COR-L47 (cell line): Measurements from ENCODE around the gene POC1A.

Experiments
- DNase-seq: peaks from one replicate; lab custom pipeline; 2025; lab: John Stamatoyannopoulos, UW

The POC1A gene

DNA sequence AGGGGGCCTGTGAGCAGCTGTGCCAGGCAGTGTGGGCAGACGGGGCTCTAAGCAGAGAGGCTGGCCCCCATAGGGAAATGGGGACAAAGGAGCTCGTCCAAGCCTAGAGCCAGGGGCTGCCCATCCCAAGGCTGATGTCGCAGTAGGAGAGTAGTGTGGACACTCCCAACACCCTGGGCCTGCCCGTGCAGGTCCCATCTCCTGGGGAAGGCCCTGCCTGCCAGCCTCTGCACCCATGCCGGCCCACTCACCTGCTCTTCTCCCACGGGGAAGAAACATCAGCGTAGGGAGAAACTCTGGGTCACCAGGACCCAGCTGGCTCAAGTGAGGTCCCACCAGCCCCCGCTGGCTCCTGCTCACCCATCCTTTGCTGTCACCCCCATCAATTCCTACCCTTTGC is 87.2 kb downstream of the POC1A start:
- no peak for DNase-seq

DNA sequence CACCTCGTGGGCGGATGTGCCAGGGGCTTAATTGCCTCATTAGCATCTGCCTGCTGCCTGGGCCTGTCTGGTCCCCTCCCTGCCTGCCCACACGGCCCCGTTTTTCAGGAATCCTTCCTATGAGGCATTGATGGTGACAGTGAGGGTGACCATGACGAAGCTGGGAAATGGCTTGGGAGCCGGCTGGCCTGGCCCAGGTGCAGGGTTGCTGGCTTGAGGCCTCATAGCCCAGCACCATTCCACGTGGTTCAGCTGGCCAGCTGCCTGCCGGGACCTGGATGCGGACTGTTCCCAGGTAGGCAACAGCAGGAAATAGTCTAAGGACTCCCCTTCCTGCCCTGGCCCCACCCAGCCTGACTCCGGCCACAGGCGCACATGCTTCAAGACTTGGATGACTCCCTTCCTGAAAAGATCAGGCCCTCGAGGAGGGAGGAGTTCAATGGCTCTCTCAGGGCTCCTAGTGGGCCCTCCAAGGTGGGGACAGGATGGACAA is 88.9 kb downstream of the POC1A start:
- DNase-seq: no peak

DNA sequence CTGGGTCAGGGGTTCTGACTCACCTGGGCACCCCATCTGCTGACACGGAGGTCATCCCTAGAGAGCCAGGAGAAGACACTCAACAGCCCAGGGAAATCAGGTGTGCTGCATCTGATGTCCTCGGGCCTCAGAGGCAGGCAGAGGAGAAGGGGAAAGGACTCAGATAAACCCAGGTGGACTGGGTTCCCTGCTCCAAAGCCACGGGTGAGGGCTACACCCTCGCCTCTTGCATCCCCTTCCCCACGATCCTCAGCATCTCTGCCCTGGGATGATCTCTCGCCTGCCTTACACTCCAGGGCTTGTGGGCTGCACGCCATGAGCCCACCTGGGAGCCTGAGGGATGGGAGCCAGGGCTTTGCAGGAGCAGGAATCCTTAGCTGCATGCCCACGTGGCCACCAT is 89.7 kb downstream of the POC1A start:
- DNase-seq: no peak

DNA sequence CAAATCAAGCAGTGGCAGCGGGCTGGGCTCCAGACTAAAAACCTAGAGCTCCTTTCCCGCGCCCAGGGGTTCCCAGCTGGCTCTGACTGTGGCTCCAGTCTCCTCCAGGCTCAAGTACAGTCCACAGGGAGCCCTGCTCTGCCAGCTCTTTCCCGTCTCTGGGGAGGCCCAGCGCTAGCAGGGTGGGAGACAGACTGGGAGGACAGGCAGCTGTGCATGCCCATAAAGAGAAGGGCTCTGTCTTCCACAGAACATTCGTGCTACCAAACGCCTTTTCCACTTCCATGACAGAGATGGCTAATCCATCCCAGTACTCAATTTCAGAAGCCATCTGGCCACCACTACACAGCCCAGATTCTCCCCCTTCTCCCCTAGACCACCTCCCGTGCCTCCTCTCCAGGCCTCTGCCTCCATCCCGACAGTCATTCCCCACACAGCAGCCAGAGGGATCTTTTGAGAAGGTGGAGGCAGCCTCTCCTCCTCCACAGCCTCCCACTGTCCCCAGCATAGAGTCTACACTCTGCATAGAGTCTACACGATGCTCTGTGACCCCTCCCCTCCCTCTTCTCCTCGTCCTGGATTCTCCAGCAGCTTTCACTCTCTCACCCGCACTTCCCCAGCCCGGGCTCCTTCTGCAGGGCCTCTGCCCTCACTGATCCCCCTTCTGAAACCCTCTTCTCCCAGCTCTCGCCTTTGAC is 91.0 kb downstream of the POC1A start:
- DNase-seq: no peak

DNA sequence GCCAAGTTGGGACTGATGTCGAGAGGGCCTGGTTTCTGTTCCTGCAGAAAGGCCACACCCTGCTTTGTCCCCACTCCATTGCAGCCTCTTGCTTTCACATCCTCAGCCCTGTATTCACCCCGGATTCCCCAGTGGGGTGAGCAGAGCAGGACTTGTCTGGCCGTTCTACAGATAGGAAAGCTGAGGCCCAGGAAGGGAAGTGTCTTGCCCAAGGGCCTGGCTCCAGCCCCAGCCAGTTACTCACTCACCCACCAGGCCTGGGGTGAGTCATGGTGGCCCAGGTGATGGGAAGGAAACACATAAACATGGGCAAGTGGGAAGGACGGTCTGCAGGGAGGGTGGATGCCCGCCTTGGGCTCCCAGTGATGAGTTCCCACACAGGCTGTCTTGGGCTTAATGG is 91.7 kb downstream of the POC1A start:
- DNase-seq: no peak

DNA sequence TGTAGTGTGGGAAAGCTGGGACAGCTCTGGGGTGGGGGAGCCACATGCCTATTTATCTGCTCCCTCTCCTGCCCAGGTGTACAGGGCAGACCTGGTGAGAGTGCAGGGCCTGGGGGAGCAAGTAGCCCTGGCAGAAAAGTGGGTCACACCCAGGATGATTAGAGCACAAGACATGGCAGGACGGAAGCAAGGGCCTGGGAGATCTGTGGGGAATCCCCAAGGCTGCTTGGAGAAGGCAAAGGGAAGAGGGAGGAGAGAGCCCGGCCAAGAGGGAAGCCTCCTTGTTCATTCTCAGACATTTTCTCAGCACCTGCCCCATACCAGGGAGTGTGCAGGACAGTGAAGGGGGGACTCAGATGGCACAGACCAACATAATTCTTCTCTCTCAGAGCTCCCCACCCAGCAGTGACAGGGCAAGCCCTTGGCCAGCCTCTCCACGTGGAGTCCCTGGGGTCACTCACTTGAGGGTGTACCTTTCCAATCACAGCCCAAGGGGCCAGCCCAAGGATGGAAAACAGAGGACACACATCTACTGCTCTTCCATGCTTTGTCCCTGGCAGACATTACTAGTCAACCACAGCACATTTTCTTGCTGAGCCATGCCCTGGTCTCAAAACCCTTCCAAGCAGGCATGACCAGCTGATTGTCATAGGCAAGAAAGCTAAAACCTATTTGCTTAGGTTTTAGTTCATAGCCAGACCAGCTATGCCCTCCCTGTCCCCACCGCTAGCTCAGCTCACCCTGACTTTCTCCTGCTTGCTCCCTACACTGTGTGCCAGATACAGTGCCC is 92.9 kb downstream of the POC1A start:
- no peak for DNase-seq

DNA sequence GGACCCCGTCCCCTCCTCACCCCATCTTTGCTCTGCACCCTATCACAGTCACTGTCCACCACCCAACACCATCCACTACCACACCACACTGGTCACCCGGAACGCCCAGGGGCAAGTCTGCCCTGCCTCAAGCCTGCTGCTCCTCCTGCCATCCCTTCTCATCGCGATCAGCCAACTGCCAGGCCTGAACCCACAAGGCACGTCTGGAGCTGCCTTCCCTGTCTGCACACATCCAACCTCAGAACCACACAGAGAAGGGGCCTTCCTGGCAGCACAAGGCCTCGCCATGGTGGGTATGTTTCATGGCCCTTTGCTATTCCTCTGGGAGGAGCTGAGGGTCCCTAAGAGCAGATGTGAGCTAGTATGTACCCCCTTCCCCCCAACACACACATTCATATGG is 94.4 kb downstream of the POC1A start:
- no peak for DNase-seq

DNA sequence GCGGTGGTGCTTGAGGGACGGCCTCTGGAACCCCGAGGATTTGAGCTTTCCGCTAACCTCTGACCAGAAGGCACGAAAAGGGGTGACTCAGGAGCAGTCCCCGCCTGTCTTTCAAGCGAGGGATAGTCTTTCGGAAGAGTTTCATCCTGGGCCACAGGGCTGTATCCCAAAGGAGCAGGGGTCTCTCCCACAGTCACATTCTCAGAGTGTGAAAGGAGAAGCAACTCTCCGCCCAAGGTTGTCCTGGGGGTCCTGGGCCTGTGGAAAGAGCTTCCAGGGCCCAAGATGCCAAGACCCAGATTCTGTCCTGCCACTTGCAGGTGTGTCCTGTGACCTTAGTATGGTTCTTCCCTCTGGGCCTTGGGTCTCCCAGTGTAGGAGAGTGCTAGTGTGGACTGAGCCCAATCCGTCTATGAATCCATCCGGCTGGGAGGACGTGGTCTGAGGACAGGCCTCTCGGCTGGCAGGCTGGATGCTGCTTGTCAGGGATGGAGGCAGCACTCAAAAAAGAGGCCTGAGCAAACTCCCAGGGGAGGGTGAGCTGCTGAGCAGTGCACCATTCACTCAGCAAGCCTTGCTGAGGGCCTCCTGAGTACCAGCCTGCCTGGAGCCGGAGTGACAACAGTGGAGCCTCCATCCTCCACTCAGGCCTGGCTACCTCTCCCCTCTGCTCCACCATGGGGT is 96.3 kb downstream of the POC1A start:
- DNase-seq: no peak

DNA sequence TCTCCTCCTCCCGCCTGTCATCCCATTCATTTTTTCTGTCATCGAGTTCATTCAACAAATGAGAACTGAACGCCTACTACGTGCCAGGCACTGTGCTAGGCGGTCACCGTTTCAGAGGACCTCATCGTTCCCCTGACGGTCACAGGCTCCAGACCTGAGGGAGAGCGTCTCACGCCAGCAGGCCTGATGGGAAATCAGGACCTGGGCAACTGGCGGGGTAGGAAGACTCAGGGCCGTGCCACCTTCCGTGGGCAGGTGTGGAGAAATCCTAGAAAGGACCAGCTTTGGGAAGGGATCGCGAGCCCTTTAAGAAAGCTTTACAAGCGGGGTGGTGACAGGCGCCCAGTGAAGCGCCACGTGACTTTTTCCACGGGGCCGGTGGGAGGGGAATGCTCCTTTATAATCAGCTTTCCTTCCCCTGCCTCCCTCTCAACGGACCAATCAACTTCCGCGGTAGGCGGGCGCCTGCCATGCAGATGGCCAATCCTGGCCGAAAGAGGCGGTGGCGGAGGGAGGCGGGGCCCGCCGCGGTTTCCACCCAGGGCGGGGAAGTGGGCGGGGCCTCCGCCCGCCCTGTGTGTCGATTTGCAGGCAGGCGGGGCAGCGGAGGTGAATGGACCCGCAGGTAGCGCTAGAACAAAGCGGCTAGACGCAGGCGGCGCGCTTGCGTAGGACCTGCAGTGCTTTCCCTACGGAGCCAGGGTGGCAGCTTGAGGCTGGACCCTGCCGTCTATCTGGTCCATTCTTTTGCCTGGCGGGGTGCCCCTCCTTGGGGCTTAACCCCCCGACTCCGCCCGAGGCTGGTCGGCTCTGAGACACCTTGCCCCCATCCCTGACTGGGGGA is 97.0 kb downstream of the POC1A start:
- DNase-seq: peak; percentile 91

DNA sequence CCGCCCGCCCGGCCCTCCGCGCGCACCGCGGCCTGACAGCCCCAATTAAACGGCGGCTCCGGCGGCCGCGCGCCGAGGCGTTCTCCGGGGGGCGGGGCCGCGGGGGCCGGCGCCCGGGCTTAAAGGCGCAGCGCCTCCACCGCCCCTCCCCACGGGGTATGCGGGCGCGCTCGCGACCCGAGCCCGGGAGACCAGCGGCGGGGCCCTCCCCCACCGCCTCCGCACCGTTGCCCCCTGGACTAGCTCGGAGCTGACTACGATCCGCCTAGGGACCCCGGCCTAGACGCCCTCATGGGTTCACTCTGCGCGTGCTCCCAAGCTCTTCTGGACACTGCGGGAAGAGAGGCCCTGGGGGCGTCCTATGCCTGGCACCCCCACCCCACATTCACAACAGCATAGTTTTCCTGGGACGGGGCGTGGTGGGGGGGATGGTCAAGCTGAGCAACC is 97.7 kb downstream of the POC1A start, which contains the start of gene DUSP7:
DUSP7 (minus strand) TSS at position 51 of the 447 bp plus-strand sequence. CDS start 205 bp downstream, outside the sequence.
- peak; percentile 25 for DNase-seq

DNA sequence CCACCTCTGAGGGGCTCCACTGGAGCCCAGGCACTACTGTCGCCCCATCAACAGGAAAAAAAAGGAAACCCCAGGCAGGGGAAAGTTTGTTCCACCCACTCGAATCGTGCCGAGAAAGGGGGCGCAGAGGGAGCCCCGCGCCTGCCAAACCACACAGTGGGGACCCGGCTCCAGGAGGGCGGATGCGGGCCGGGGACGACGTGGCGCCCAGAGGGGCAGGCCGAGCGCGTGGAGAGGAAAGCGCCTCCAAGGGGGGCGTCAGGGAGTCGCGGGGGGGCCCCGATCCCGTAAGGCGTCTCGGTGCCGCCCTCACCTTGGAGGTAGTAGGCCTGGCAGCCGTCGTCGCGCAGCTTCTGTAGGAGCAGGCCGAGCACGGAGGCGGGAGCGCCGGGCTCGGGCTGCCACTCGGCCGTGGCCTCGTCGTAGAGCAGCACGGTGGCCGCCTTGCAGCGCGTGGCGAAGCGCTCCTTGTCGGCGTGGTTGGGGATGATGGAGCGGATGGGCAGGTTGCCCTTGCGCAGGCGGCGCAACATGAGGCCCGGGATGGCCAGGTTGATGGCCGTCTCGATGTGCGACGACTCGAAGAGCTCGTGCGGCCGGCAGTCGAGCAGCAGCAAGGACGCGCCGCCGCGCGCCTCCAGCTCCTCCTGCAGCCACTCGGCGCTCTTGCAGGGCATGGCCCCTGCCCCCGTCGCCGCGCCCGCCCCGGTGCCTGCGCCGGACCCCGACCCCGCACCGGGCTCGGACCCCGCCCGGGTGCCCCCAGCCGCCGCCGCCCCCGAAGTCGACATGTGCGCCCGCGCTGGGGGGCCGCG is 98.5 kb downstream of the POC1A start:
- peak; percentile 28 for DNase-seq

DNA sequence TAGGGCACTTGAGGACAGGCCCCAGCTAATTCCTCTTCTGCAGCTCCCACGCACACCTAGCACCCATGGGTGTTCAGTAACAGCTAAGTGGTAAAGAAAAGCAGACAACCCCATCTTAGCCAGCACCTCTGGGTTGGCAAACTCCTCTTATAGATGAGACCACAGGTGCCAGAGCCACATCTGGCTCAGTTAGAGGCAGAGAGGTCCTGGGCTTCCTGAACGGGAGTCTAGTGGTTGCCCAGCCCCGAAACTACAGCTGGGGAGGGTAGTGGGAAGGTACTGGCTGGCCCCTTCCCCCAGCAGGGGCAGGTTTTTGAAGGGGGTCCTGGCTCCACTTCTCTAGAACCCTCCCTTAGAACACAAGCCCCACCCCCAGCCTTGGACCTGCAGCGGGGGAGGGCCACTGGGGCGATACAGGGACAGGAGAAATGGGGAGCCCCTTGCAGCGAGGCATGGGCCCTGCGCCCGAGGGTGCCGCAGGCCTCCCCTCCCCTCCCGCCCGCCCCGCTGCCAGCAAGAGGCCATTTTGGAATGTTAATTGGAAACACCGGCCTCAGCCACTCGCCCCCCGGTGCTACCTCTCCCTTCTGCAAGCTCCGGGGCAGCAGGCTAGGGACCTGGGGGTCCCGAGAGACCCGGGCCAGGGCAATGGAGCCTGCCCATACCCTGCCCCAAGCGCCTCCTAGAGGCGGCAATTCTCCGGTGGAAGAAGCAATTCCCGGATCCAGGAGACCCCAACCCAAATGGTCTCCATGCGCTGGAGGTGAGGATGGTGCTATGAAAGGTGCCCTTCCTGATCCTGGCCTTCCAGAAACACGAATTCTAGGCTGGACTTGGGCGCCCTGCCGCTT is 99.3 kb downstream of the POC1A start:
- DNase-seq: no peak

DNA sequence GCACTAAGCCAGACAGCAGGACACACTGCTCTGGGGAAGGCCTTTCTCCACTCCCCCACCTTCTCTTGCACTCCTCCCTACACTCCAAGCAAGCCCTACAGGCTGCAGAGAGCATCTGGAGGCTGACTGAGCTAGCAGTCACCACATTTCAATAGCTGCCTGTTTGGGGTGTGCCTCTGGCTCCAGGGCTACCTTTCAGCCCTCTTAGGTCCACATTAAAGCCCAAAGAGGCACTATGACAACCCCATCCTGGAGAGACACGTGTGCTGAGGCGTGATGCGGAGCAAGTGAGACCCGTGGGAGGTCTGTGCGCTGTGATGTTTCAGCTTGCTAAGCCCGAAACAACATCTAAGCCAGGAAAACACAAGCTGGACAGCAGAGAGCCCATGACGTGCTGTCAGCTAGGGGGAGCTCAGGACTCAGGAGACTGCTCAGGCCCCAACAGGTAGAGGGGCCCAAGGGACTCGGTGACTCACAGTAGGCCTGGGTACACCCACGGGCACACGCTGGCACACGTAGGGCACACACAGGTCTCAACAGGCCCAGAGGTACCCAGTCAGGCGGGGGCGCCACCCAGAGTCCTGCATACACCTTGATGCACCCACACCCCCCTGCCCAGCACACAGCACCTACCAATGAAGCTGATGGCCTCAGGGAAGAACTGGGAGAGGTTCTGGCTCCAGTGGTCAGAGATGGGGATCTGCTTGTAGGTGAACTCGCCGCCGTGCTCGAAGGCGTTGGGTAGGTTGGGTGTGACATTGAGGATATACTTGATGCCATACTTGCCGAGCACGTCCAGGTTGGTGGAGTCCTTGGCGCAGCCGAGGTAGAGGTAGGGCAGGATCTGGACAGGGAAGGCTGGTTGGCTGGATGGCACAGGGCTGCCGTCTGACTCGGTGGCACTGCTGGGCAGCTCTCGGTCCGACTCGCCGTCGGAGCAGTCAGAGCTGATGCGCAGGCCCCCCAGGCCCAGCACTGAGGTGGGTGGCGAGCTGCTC is 100.6 kb downstream of the POC1A start:
- DNase-seq: no peak

DNA sequence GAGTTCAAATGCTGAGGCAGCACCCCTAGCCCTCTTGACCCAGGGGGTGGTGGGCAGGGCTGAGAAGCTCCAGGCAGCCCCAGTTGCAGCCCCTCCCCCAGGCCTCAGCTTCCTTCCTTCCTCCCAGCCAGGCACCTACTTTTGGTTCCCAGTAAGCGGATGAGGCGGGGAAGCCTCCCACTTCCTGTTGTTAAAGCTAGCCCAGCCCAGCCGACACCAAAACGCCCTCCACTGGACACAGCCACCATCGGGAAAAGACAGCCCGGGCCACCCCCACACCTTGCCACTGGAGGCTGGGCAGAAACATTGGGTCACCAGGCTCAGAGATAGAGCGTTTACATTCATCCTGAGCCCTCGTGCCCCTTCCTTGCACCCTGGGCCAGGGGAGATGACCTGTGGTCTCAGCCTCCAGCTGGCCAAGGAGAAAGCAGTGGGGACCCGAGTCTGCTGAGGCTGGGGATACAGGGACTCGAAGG is 101.4 kb downstream of the POC1A start:
- peak; percentile 29 for DNase-seq

DNA sequence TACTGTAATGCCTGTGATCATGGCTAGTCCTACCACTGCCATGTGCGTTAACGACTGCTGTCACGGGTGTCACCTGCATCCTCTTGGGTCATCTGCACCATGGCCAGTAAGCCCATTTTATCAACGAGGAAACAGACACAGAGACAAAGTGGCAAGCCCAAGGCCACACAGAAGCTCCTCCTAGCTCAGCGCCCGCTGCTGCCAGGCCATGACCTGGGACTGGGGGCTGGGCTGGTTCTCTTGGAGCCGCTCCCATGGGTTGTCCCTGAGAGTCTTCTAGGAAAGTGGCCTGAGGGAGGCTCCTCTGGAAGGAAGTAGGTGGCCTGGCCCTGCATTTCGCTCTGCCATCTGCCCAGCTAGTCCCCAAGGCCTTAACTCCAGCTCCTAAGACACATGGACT is 102.8 kb downstream of the POC1A start:
- DNase-seq: no peak

DNA sequence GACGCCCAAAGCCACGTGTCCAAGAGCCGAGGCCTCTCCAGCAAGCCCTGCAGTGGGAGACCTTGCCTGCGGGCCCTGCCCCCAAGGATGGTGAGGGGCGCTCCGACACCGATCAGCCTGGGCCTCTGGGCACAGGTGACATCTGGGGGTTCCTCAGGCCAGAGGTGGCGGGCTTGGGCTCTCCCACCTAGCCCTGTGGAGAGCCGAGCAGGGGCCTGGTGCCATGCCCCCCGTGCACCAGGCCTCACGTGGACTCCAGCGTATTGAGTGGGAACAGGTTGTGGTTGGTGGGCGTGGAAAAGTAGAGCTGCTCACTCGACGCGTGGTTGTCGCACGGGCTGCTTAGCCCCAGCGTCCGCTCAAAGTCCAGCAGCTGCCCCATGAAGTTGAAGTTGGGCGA is 103.7 kb downstream of the POC1A start:
- DNase-seq: no peak

DNA sequence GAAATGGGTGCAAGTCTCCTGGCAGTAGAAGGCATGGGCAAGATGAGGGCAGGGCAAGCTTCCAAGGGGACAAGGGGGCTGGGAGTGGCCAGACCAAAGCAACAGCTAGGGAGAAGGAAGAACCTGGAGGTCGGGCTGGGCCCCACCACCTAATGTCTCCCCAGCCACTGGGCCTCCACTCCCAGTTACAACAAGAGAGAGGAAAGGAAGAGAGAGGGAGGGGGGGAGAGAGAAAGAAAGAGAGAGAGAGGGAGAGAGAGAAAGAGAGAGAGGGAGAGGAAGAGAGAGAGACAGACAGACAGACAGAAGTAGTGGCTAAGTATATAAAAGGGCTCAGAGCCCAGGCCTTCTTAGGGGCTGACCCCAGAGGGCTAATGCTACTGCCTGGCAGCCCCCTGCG is 104.7 kb downstream of the POC1A start:
- DNase-seq: no peak

DNA sequence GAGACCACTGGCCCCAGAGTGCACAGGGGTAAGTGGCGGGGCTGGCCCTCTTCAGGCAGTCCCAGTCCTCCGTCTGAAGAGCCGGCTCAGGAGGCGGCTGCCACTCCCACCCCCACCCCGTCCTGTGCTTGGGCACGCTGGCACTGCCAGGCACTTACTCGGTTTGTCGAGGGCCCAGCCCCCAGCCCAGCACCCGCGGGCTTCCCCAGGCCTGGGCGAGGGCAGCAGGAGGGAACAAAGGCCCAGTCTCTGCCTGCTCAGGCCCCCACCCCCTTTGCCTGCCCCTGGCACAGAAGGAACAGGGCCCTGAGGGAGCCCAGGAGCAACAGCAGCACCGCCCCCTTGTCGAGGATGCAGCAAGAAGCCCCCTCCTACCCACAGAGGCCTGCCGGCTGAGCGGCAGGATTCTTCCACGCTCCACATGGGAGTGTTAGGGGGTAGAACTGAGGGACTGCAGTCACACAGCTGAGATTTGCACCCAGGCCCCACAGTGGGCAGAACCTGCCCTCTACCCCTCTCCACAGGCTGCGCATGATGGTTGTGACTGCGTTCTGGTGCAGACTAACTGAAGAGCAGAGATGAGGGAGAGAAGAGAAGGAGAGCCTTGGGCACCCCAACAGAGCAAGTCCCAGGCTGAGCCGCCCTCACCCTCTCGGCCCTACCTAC is 106.8 kb downstream of the POC1A start:
- DNase-seq: no peak
